Measurements from ENCODE around the gene SMC1A.

The SMC1A gene

DNA sequence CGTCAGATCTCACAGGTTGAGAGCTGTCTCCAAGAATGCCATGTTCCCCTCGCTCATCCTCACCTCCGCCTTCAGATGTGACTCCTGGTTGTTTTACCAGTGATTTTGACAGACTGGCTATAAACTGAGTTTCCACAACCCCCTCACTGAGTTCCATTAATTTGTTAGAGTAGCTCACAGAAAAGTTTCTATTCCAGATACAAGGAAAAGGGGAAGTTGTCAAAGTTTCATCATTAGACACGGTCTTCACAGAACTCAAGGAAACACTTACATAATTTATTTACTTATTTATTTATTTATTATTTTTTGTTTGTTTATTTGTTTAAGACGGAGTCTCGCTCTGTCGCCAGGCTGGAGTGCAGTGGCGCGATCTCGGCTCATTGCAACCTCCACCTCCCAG, 85.4 kb downstream of the SMC1A start:
- DNase-seq, result no peak

DNA sequence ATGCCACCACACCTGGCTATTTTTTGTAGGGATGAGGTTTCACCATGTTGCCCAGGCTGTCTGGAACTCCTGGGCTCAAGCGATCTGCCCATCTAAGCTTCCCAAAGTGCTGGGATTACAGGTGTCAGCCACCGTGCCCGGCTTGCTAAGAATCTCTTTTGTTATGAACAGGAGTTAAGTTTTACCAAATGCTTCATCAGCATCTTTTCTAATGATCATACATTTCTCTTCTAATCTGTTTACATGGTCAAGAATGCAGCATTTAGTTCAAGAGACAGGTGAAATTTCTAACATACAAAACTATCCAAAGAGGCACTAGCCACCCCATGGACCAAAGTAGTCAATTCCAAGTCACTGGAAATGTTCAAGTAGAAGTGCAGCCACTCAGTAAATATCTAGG, 88.6 kb downstream of the SMC1A start:
- DNase-seq, result no peak

DNA sequence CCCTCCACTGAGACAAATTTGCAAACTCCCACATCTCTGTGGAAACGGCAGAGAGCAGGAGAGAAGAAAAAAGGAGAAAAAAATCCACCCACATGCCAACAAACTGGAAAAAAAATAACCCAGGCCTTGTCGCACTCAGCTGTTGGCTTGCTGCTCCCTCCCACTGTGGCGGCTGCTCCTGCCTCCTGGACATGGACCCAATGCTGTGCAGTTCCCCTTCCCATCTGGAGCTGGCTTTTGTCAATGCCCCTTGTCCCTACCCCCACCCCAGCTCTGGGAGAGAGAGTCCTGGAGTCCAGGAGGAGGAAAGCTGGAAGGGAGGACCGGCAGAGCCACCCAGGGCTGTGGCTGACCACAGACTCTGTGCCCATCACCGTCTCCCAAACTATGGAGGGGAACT, 90.2 kb downstream of the SMC1A start:
- DNase-seq, result no peak

GRCh38 chrX:53330331-53330730, 92.1 kb downstream of the SMC1A start:
- no peak for DNase-seq

DNA sequence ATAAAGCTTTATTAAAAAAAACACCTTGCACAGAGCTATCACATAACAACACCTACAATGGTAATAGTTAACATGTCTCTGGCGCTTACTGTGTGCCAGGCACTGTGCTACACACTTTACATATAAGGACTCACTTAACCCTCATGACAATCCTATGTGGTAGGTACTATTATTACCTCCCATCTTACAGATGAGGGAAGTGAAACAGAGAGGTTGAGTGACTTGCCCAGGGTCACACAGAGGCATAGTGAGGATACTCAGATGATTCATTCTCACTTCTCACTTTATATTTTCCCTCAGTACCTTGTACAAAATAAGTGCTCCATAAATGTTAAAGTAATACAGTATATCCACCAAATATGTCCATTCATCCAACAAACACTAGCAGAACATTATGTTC, 97.7 kb downstream of the SMC1A start:
- no peak for DNase-seq

All from activated CD4-positive, alpha-beta T cell treated with anti-CD3 and anti-CD28 coated beads, Interleukin-2, amount 50 U/mL, for 1 hour (primary cell).